ENCODE results near the gene TRPV6. TPM values are rescaled to one million over a fixed set of nuclear protein-coding genes. Genes with fewer than 3 reads are reported as not detected.

TRPV6 gene
- total RNA-seq, 1 donor from 2014 or later = not detected

DNA sequence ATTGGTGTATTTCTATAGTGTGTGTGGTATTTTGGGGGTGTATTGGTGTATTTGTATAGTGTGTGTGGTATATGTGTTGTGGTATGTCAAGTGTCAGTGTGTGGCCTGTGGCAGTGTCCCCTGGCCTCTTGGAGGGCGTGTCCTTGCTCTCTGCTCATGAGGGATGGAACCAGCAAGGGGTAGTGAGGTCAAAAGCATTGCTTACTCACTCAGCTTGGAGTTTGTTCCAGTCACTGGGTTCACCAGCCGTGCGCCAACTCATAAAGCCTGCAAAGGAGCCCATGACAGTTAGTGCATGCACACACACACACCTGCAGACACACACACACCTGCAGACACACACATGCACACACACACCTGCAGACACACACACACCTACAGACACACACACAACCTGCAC lies 4.3 kb upstream of the TRPV6 start:
- Histone ChIP-seq H3K4me3 (no peak overlapping the region), H3K4me1 (no peaks in the 10 kb centered on the region), H3K9me3 (no peaks in the 10 kb centered on the region), H3K36me3 (no peaks in the 10 kb centered on the region), H3K27me3 (no peaks in the 10 kb centered on the region), H3K27ac (no peak overlapping the region)
- intact Hi-C loops (cut with DNase I) = no loop called here
- DNase-seq (ENCODE audit: low spot score in 2 of 2) = no peak
- TF ChIP-seq, protein P1, sequence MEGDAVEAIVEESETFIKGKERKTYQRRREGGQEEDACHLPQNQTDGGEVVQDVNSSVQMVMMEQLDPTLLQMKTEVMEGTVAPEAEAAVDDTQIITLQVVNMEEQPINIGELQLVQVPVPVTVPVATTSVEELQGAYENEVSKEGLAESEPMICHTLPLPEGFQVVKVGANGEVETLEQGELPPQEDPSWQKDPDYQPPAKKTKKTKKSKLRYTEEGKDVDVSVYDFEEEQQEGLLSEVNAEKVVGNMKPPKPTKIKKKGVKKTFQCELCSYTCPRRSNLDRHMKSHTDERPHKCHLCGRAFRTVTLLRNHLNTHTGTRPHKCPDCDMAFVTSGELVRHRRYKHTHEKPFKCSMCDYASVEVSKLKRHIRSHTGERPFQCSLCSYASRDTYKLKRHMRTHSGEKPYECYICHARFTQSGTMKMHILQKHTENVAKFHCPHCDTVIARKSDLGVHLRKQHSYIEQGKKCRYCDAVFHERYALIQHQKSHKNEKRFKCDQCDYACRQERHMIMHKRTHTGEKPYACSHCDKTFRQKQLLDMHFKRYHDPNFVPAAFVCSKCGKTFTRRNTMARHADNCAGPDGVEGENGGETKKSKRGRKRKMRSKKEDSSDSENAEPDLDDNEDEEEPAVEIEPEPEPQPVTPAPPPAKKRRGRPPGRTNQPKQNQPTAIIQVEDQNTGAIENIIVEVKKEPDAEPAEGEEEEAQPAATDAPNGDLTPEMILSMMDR (IDR thresholded peaks at IDR 0.05) = no peak

DNA sequence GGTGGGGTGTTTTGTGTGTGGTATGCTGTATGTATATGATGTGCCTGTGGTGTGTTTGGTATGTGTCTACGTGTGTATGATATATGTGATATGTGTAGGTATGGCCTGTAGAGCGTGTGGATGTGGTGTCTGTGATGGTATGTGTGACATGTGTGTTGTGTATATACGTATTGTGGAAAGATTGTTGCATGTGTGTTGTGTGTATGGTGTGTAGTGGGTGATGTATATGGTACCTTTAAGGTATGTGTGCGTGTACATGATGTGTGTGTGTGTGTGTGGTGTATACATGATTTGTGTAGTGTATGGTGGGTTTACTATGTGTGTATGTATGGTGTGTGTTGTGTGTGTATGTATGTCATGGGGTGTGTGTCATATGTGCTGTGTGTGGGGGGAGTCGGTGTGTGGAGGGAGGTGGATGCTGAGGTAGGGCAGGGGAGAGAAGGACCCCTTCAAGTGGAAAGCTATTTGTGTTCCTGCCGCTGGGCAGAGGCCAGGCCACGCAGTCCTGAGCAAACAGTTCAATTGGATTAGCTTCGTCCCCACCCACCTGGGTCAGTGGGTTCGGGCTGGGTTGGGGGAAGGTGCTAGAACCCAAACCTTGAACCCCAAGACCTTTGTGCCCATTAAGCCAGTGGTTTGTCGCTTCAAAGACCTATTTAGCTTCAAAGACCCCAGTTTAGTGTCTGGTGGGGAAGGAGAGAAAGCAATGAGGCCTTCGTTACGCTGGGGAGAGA lies 1.9 kb upstream of the TRPV6 start:
- intact Hi-C loops (cut with DNase I) = no loop called here
- Histone ChIP-seq H3K4me1 (no peaks in the 10 kb centered on the region), H3K36me3 (no peaks in the 10 kb centered on the region), H3K27me3 (no peaks in the 10 kb centered on the region), H3K4me3 (no peak overlapping the region), H3K27ac (no peak overlapping the region), H3K9me3 (no peaks in the 10 kb centered on the region)
- no peak for DNase-seq (ENCODE audit: low spot score in 2 of 2)
- TF ChIP-seq, protein P1 (IDR thresholded peaks at IDR 0.05) = no peak

GRCh38 chr7:142886866-142887265 lies 1.3 kb upstream of the TRPV6 start:
- DNase-seq (ENCODE audit: low spot score in 2 of 2) = peak in 1 of 2 donors; percentile 56
- H3K9me3 ChIP-seq = no peaks in the 10 kb centered on the region
- no peaks in the 10 kb centered on the region for H3K27me3 ChIP-seq
- intact Hi-C loops (cut with DNase I) = no loop called here
- no peak overlapping the region for H3K4me3 ChIP-seq
- H3K4me1 ChIP-seq = no peaks in the 10 kb centered on the region
- TF ChIP-seq, protein P1 (IDR thresholded peaks at IDR 0.05) = no peak
- no peak overlapping the region for H3K27ac ChIP-seq
- no peaks in the 10 kb centered on the region for H3K36me3 ChIP-seq

DNA sequence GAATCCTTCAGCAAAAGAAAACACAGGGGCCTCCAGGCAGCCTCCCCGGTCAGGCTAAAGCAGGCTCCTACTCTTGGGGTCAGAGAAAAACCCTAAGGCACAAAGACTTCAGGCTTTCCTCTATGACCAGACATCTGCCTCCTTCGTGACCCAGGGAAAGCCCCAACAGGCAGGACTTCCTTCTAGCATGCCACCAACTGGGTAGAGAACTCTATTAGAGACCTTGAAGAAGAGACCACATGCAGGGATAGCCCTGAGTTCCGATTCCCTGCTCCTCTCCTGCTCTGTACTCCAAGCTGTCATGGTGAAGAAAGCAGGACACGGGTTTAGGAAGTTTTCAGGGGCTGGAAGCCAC lies 1.3 kb downstream of the TRPV6 start:
- DNase-seq (ENCODE audit: low spot score in 2 of 2) = no peak
- Histone ChIP-seq H3K4me3 (no peak overlapping the region), H3K27me3 (no peaks in the 10 kb centered on the region), H3K9me3 (no peaks in the 10 kb centered on the region), H3K4me1 (no peaks in the 10 kb centered on the region), H3K36me3 (no peaks in the 10 kb centered on the region), H3K27ac (no peak overlapping the region)
- TF ChIP-seq, protein P1 (IDR thresholded peaks at IDR 0.05) = no peak
- intact Hi-C loops (cut with DNase I) = no loop called here

DNA sequence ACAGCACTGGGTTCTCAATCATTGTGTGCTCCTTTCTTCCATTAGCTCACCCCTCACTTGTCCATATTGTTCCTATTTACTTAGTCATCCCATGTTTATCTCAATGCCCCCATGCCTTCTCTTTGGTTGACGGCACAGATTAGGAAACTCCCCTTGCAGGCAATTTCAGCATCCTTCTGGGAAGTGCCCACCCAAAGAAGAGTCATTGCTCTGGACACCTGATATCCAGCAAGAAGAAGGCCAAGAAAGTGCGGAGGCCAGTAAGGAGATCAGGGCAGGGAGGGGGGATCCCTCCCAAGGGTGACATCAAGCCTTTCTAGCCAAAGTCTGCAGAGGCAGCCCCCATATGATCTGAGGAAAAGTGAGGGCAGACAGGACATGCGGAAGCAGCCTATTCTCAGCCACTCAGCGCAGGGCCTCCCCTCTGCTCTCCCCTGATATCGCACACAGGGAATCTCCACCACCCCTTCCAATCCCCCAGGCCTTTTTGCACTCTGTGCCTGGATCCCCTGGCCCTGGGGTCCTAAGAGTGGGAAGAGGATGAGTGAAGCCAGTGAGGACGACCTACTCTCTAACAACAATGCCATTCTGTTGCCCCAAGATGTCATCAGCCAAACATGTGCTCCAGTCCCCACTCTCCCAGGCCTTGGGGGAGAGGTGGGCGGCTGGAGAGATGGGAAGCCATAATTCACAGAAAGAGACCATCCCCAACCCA lies 1.8 kb downstream of the TRPV6 start:
- no peaks in the 10 kb centered on the region for H3K9me3 ChIP-seq
- no peaks in the 10 kb centered on the region for H3K27me3 ChIP-seq
- intact Hi-C loops (cut with DNase I) = no loop called here
- H3K36me3 ChIP-seq = no peaks in the 10 kb centered on the region
- H3K27ac ChIP-seq = no peak overlapping the region
- TF ChIP-seq, protein P1 (IDR thresholded peaks at IDR 0.05) = no peak
- no peak for DNase-seq (ENCODE audit: low spot score in 2 of 2)
- no peaks in the 10 kb centered on the region for H3K4me1 ChIP-seq
- no peak overlapping the region for H3K4me3 ChIP-seq
